GM12878 (cell line): ENCODE results near the gene EEPD1. TPM values are rescaled to one million over a fixed set of nuclear protein-coding genes. Genes with fewer than 3 reads are reported as not detected.
A peak's percentile ranks its signal among the peaks of the same experiment; 100 is the strongest.

Source experiments
- BMI1 ChIP-seq: fragments of 450-650 bp; IDR thresholded peaks from 2 replicates; pipeline ENCODE4 v1.6.1; 2016; ENCODE audit warnings: mild to moderate bottlenecking, moderate library complexity, borderline replicate concordance
- CREM ChIP-seq: IDR thresholded peaks from 2 replicates; pipeline ENCODE4 v1.6.1; 2014; ENCODE audit warnings: antibody characterized with exemption, low read depth
- FOXM1 ChIP-seq: IDR thresholded peaks from 2 replicates; pipeline ENCODE4 v1.6.1; 2012; ENCODE audit warnings: low read depth, mild to moderate bottlenecking, inconsistent platforms, low read length, moderate library complexity
- HDGF ChIP-seq: fragments of 450-650 bp; IDR thresholded peaks from 2 replicates; pipeline ENCODE4 v1.6.1; 2016; ENCODE audit warnings: antibody characterized with exemption
- IKZF2 ChIP-seq, 2 experiments: fragments of 450-650 bp; IDR thresholded peaks; 2 replicates each; pipeline ENCODE4 v1.6.1; 2017; ENCODE audit warnings: mild to moderate bottlenecking in 2 of 2, moderate library complexity in 2 of 2
- JUND ChIP-seq: IDR thresholded peaks from 2 replicates; pipeline ENCODE4 v1.6.1; 2012; ENCODE audit warnings: low read depth, mild to moderate bottlenecking, low read length, improper control_type of control experiment, moderate library complexity
- MYC ChIP-seq: IDR thresholded peaks from 2 replicates; pipeline ENCODE4 v1.6.1; 2011; ENCODE audit warnings: mild to moderate bottlenecking, low read length, moderate library complexity, inconsistent platforms; ENCODE audit not compliant: insufficient read depth, insufficient replicate concordance, insufficient read length, severe bottlenecking
- NFYB ChIP-seq: IDR thresholded peaks from 2 replicates; pipeline ENCODE4 v1.6.1; 2011; ENCODE audit warnings: low read depth, mild to moderate bottlenecking, low read length, improper control_type of control experiment, moderate library complexity; ENCODE audit not compliant: insufficient read depth
- NR2C2 ChIP-seq: IDR thresholded peaks from 2 replicates; pipeline ENCODE4 v1.6.1; 2011; ENCODE audit warnings: borderline replicate concordance, low read depth; ENCODE audit not compliant: control insufficient read depth, insufficient read length
- RCOR1 ChIP-seq: conservative IDR thresholded peaks from 2 replicates; pipeline ENCODE4 v1.6.1; 2012; ENCODE audit warnings: low read depth, low read length, improper control_type of control experiment
- SMAD5 ChIP-seq: IDR thresholded peaks from 2 replicates; pipeline ENCODE4 v1.6.1; 2016; ENCODE audit warnings: antibody characterized with exemption, low read depth
- SUPT20H ChIP-seq: IDR thresholded peaks from 2 replicates; pipeline ENCODE4 v1.6.1; 2011; ENCODE audit warnings: low read depth, mild to moderate bottlenecking, low read length, moderate library complexity, borderline replicate concordance; ENCODE audit not compliant: control insufficient read depth
- ZNF24 ChIP-seq: fragments of 450-650 bp; IDR thresholded peaks from 2 replicates; pipeline ENCODE4 v1.6.1; 2017; ENCODE audit warnings: antibody characterized with exemption, mild to moderate bottlenecking
- polyA plus RNA-seq, 11 experiments: library from polyadenylated mRNA; depleted of rRNA in 4 of 11; unstranded in 6 of 11; stranded (reverse) in 5 of 11; fragments of >200 nt; fragmentation: Nextera tagmentation in 4 of 11; fragmentation: Illumina TruSeq in 1 of 11; extraction: Ambion mirVana in 4 of 11; extraction: Trizol in 1 of 11; gene quantifications; 1 replicate in 1 of 11; 2 replicates in 10 of 11; pipeline versions ENCODE4 v1.2.1 to v1.2.3, GENCODE V29; 2011 to 2016; ENCODE audit warnings: inconsistent platforms in 2 of 11, missing spikeins in 2 of 11, low read depth in 1 of 11
- total RNA-seq, 4 experiments: library from RNA; depleted of rRNA in 3 of 4; stranded (reverse); fragments of >200 nt in 3 of 4; fragmentation: Illumina TruSeq in 1 of 4; extraction: Trizol in 1 of 4; gene quantifications; 2 replicates each; pipeline versions ENCODE4 v1.2.1 to v1.2.3, GENCODE V29; 2013 to 2021
- TF ChIP-seq, protein P1 (sequence below): IDR thresholded peaks from 2 replicates; pipeline ENCODE4 v1.6.1; 2011; ENCODE audit warnings: borderline replicate concordance, low read depth, mild to moderate bottlenecking, moderate library complexity, mixed read lengths, low read length; ENCODE audit not compliant: insufficient read depth; ENCODE audit errors: extremely low read length
- TF ChIP-seq, protein P2 (sequence below): fragments of 450-650 bp; formaldehyde crosslinking; IDR thresholded peaks from 2 replicates; pipeline ENCODE4 v1.4.0; 2022; ENCODE audit warnings: mild to moderate bottlenecking, moderate library complexity
- TF ChIP-seq, protein P3 (sequence below): fragments of 450-650 bp; IDR thresholded peaks from 2 replicates; pipeline ENCODE4 v1.6.1; 2017; ENCODE audit warnings: borderline replicate concordance
- TF ChIP-seq, protein P4 (sequence below): fragments of 450-650 bp; IDR thresholded peaks from 2 replicates; pipeline ENCODE4 v1.6.1; 2016; ENCODE audit warnings: mild to moderate bottlenecking, moderate library complexity, borderline replicate concordance

Gene EEPD1
- total and polyA plus RNA-seq, 10 of the 15 experiments (the other 5 are each of a cell fraction or from before 2014, with no cell fraction given), result 0.24 to 2.8 (median 0.86) TPM; not detected in 1

DNA sequence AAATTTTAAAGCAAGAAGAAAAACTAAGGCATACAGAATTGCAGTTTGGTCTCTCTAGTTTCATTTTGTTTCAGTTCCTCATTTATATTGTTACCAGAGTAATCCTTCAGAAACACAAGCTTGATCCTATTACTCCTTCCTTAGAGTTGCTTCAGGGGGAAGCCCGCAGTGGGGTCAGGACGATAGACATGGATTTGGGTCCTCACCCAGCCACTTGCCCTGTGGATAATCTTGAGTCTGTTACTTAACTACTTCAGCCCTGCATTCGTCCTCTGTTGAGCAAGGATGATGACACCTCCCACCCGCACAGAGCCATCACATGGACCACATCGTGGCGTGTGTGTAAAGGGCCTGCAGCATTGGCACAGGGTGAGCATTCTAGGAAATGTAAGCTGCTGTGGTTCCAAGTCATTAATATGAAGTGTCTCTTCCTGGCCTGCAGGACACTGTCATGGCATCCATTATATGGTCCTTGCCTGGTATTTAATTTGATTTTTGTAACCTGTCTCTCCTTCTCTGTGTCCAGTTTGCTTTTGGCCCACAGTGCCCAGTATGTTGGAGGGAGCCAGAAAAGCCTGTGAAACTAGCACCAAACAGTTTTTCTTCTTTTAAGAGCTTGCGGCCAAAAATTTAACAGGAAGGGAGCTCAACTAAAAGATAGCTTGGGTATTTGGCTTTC is 111.2 kb downstream of the EEPD1 start (continued):
- no peak for TF ChIP-seq CREM
- TF ChIP-seq, protein P1, sequence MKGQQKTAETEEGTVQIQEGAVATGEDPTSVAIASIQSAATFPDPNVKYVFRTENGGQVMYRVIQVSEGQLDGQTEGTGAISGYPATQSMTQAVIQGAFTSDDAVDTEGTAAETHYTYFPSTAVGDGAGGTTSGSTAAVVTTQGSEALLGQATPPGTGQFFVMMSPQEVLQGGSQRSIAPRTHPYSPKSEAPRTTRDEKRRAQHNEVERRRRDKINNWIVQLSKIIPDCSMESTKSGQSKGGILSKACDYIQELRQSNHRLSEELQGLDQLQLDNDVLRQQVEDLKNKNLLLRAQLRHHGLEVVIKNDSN, result no peak
- TF ChIP-seq JUND, result no peak
- no peak for TF ChIP-seq NFYB
- TF ChIP-seq, protein P2, sequence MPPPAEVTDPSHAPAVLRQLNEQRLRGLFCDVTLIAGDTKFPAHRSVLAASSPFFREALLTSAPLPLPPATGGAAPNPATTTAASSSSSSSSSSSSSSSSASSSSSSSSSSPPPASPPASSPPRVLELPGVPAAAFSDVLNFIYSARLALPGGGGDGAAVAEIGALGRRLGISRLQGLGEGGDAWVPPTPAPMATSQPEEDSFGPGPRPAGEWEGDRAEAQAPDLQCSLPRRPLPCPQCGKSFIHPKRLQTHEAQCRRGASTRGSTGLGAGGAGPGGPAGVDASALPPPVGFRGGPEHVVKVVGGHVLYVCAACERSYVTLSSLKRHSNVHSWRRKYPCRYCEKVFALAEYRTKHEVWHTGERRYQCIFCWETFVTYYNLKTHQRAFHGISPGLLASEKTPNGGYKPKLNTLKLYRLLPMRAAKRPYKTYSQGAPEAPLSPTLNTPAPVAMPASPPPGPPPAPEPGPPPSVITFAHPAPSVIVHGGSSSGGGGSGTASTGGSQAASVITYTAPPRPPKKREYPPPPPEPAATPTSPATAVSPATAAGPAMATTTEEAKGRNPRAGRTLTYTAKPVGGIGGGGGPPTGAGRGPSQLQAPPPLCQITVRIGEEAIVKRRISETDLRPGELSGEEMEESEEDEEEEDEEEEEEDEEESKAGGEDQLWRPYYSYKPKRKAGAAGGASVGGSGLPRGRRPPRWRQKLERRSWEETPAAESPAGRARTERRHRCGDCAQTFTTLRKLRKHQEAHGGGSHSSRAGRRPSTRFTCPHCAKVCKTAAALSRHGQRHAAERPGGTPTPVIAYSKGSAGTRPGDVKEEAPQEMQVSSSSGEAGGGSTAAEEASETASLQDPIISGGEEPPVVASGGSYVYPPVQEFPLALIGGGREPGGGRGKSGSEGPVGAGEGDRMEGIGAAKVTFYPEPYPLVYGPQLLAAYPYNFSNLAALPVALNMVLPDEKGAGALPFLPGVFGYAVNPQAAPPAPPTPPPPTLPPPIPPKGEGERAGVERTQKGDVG (CRISPR knock-in tag), result no peak
- TF ChIP-seq HDGF, result no peak
- TF ChIP-seq, protein P3, sequence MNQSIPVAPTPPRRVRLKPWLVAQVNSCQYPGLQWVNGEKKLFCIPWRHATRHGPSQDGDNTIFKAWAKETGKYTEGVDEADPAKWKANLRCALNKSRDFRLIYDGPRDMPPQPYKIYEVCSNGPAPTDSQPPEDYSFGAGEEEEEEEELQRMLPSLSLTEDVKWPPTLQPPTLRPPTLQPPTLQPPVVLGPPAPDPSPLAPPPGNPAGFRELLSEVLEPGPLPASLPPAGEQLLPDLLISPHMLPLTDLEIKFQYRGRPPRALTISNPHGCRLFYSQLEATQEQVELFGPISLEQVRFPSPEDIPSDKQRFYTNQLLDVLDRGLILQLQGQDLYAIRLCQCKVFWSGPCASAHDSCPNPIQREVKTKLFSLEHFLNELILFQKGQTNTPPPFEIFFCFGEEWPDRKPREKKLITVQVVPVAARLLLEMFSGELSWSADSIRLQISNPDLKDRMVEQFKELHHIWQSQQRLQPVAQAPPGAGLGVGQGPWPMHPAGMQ, result no peak
- no peak for TF ChIP-seq SUPT20H
- no peak for TF ChIP-seq FOXM1
- no peak; the same call in 1 of the 2 replicates for TF ChIP-seq BMI1
- TF ChIP-seq MYC, result no peak
- TF ChIP-seq NR2C2, result no peak
- TF ChIP-seq, protein P4, sequence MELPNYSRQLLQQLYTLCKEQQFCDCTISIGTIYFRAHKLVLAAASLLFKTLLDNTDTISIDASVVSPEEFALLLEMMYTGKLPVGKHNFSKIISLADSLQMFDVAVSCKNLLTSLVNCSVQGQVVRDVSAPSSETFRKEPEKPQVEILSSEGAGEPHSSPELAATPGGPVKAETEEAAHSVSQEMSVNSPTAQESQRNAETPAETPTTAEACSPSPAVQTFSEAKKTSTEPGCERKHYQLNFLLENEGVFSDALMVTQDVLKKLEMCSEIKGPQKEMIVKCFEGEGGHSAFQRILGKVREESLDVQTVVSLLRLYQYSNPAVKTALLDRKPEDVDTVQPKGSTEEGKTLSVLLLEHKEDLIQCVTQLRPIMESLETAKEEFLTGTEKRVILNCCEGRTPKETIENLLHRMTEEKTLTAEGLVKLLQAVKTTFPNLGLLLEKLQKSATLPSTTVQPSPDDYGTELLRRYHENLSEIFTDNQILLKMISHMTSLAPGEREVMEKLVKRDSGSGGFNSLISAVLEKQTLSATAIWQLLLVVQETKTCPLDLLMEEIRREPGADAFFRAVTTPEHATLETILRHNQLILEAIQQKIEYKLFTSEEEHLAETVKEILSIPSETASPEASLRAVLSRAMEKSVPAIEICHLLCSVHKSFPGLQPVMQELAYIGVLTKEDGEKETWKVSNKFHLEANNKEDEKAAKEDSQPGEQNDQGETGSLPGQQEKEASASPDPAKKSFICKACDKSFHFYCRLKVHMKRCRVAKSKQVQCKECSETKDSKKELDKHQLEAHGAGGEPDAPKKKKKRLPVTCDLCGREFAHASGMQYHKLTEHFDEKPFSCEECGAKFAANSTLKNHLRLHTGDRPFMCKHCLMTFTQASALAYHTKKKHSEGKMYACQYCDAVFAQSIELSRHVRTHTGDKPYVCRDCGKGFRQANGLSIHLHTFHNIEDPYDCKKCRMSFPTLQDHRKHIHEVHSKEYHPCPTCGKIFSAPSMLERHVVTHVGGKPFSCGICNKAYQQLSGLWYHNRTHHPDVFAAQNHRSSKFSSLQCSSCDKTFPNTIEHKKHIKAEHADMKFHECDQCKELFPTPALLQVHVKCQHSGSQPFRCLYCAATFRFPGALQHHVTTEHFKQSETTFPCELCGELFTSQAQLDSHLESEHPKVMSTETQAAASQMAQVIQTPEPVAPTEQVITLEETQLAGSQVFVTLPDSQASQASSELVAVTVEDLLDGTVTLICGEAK, result no peak
- 0 out of 2 replicates have a peak, but pooled peaks have one; percentile 23 for TF ChIP-seq ZNF24
- TF ChIP-seq SMAD5, result no peak
- TF ChIP-seq RCOR1, result no peak
- TF ChIP-seq IKZF2 (IDR thresholded peaks at IDR 0.05), result peak; percentile 75 to 77
